NCI-H2196 treated with DMSO at 0.1 percent for 48 hours (cell line): ENCODE results near the gene CD28.

ENCODE experiments used
- DNase-seq: peaks from one replicate; lab custom pipeline; 2025; ENCODE audit not compliant: unreplicated experiment; lab: John Stamatoyannopoulos, UW

CD28 gene

DNA sequence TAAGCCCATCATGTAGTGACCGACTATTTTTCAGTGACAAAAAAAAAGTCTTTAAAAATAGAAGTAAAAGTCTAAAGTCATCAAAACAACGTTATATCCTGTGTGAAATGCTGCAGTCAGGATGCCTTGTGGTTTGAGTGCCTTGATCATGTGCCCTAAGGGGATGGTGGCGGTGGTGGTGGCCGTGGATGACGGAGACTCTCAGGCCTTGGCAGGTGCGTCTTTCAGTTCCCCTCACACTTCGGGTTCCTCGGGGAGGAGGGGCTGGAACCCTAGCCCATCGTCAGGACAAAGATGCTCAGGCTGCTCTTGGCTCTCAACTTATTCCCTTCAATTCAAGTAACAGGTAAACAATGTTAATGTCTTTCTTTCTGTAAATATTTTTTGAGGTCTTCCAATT is at the start of gene CD28:
TSS of gene CD28 (plus strand) at position 237 of the 400 bp plus-strand sequence. CDS start at position 295, 58 bp downstream.
- DNase-seq = no peak

GRCh38 chr2:203659331-203660049 is 46.9 kb upstream of the CD28 start:
- DNase-seq = no peak

- no peak for DNase-seq
Observed at GRCh38 chr2:203660465-203660864, 46.0 kb upstream of the CD28 start.

DNA sequence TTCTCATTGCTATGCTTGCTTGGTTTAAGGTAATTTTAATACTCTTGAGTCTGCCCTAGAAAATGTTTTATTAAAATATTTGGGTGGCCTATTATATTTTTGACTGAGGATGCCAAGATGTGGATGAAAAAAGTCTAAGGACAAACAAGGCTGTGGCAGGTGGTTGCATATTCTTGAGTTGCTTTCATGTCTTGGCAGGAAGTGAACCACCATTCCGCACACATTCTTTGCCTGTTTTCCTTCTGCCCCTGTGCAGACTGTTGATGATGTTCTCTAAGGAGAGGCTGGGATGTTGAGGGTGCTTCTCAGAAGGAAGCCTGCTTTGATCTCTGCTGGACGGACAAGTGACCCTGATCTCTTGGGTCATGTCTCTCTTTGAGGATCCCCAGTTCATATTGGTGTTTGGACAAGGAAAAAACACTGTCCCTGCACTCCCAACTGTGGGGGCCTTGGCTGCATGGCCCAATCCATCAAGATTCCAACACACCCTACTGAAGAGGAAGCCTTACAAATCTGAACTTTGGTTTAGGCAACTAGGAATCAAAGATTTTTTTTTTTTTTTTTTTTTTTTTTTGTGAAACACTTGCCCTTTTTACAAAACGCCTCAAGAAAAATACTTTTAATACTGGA is 45.0 kb upstream of the CD28 start:
- DNase-seq = no peak

GRCh38 chr2:203662487-203662886 is 44.0 kb upstream of the CD28 start:
- no peak for DNase-seq

DNA sequence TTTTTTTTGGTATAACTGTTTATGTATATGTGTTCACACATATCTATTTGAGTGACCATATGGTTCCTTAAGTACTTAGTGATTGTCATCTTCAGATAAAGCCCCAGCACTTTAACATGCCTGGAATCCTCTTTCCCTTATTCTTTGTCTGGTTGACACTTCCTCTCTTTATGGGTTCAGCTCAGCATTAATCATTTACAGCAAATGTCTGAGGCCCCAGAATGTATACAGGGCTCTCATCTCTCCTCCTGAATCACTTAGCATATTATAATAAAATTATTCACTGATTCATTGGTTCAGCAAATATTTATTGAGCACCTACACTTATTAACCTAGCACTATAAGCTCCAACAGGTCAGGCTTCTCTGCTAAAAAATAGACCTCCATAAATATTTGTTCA is 43.5 kb upstream of the CD28 start:
- no peak for DNase-seq

DNA sequence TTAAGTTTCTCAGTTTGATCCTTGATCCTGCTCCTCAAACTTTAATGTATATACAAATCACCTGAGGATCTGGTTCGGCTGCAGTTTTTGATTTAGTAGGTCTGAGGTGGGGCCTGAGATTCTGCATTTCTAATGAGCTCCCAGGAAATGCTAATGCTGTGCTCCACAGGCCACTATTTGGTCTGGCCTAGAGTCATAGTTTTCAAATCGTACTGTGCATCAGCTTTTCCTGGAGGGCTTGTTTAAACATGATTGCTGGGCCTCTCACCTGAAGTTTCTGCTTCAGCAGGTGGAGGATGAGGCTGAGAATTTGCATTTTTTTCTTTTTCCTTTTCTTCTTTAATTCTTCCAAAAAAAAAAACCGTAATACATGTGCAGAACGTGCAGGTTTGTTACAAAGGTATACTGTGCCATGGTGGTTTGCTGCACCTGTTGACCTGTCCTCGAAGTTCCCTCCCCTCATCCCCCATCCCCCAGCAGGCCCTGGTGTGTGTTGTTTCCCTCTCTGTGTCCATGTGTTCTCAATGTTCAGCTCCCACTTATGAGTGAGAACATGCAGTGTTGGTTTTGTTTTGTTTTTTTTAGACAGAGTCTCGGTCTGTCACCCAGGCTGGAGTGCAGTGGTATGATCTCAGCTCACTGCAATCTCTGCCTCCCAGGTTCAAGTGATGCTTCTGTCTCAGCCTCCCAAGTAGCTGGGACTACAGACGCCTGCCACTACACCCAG is 42.2 kb upstream of the CD28 start:
- no peak for DNase-seq

- DNase-seq = no peak
Observed at GRCh38 chr2:203667838-203668237, 38.6 kb upstream of the CD28 start.

- no peak for DNase-seq
Observed at GRCh38 chr2:203669820-203670219, 36.6 kb upstream of the CD28 start.

GRCh38 chr2:203670939-203671338 is 35.5 kb upstream of the CD28 start:
- DNase-seq = no peak

GRCh38 chr2:203671876-203672275 is 34.6 kb upstream of the CD28 start:
- no peak for DNase-seq

DNA sequence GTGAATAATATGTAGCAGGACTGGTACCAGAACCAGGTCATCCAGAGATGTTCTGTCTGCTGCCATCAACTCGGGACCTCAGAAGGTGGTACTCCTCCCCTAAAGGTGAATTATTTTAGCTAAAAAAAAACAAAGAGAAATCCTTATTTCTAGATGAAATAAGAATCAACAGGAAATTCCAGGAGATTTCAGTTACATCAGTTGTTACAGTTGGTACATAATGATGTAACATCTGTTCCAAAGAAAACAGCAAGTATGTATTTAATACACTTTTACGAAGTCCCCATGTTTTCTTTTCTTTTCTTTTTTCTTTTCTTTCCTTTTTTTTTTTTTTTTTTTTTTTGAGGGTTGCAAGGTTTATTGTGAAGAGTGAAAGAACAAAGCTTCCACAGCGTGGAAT is 33.6 kb upstream of the CD28 start:
- DNase-seq = no peak

DNA sequence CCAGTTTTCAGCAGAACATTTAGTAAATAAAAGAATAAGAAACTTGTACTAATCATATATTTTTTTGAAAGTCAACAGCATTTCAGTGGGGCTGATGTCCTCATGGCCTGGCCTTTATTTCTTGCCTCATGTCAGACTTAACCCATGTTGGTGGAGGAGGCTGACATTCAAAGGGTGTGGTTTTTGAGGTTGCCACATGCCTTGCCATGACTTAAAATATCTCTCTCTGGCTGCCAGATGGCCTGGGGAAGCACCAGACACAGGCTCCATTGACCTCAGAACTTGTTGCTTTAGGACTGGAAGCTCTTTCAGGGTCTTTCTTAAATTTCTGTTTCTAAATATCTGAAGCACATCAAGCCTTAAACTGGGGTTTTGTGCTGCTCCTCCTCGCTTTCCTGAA is 32.5 kb upstream of the CD28 start:
- no peak for DNase-seq

DNA sequence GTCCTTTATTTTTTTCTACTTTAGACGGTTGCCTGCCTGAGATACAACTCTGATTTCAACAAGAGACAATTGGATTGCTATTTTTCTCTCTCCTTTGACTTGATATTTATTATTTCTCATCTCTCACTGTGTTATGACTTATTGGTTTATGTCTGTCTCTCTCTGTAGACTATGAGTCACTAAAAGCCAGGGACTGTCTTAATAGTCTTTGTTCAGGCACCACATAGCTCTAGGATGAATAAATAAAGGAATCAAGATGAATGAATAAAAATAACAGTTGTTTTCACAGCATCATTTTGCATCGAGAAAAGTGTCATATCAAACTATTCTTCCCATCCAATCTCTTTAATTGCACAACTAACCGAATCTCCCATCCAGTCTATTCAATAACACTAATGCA is 31.4 kb upstream of the CD28 start:
- no peak for DNase-seq

DNA sequence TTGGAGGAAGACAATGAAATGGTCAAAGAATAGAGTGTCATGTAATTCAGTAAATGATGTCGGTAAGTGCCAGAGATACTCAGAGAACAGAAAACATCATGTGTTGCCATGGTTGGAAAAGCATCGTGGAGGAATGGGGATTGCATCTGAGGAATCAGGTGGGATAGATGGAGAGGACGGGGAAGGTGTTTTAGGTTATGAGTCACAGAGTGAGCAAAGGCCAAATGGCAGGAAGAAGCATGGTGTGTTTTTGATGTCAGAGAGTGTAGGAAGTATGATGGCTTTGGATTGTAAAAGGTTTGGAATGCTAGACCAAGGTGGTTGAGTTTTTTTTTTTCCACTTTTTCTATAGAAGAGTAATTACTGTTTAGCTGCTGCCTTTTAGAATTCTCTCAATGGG is 27.5 kb upstream of the CD28 start:
- no peak for DNase-seq

- no peak for DNase-seq
Observed at GRCh38 chr2:203679401-203679800, 27.0 kb upstream of the CD28 start.

- no peak for DNase-seq
Observed at GRCh38 chr2:203681978-203682377, 24.5 kb upstream of the CD28 start.

- no peak for DNase-seq
Observed at GRCh38 chr2:203682688-203683130, 23.7 kb upstream of the CD28 start.

- no peak for DNase-seq
Observed at GRCh38 chr2:203683421-203683820, 23.0 kb upstream of the CD28 start.

GRCh38 chr2:203683932-203684556 is 22.4 kb upstream of the CD28 start:
- no peak for DNase-seq

GRCh38 chr2:203685081-203685621 is 21.3 kb upstream of the CD28 start:
- no peak for DNase-seq
